A673 (cell line): ENCODE results near the gene RASD1.

Experiments used
- CTCF ChIP-seq: fragments of 300-800, 200-600 bp; sonication (generic); conservative IDR thresholded peaks from 2 replicates; pipeline ENCODE4 v1.5.1; 2017; ENCODE audit warnings: low read depth, mild to moderate bottlenecking, antibody characterized with exemption, low read length, moderate library complexity, mixed read lengths
- EZH2 ChIP-seq: fragments of 200-600 bp; sonication (generic); IDR thresholded peaks from 2 replicates; pipeline ENCODE4 v1.6.1; 2017; ENCODE audit warnings: borderline replicate concordance, low read depth, mild to moderate bottlenecking, mixed read lengths, antibody characterized with exemption, low read length; ENCODE audit not compliant: poor library complexity, severe bottlenecking

GRCh38 chr17:17491546-17491988 lies 4.6 kb downstream of the RASD1 start:
- TF ChIP-seq EZH2 (no peak), CTCF (no peak)
